PC-3 (cell line): ENCODE results near the gene LYPD1. TPM values are rescaled to one million over a fixed set of nuclear protein-coding genes. Genes with fewer than 3 reads are reported as not detected.

ENCODE experiments used
- ATAC-seq: fragments of 200-7000 bp; cut with Tn5 transposase; 2 replicates; pipeline ENCODE4 v1.9.1; 2020; ENCODE audit warnings: mild to moderate bottlenecking, moderate library complexity
- BruUV-seq: library from RNA; stranded (reverse); fragments of 400-500 nt; replicated peaks from 2 replicates; lab custom pipeline; 2021; lab: Mats Ljungman, UMichigan
- CTCF ChIA-PET: fragments of 300-600 bp; sonication (Branson Sonifier 250); formaldehyde crosslinking; loops from one replicate; lab custom pipeline; 2022; ENCODE audit warnings: antibody characterized with exemption; lab: Charles Lee
- POLR2A ChIA-PET: fragments of 300-600 bp; sonication (Branson Sonifier 250); formaldehyde crosslinking; loops from one replicate; lab custom pipeline; 2022; ENCODE audit warnings: antibody characterized with exemption; ENCODE audit not compliant: unreplicated experiment; lab: Charles Lee
- DNase-seq: peaks from one replicate; pipeline ENCODE4 v3.0.0-alpha.2; 2015
- H2AFZ ChIP-seq: fragments of 300-600 bp; sonication (generic); 2 replicates; pipeline ENCODE4 v1.6.0; 2016; ENCODE audit warnings: antibody characterized with exemption, low read length
- H3F3A ChIP-seq: fragments of 300-600 bp; sonication (generic); one replicate; pipeline ENCODE4 v1.6.0; 2017; ENCODE audit warnings: antibody characterized with exemption, low read length, control low read depth, mild to moderate bottlenecking; ENCODE audit not compliant: unreplicated experiment
- H3K27ac ChIP-seq: fragments of 300-600 bp; sonication (generic); 2 replicates; pipeline ENCODE4 v1.5.1; 2016; ENCODE audit warnings: mild to moderate bottlenecking, low read length
- H3K27me3 ChIP-seq: fragments of 300-600 bp; sonication (generic); 2 replicates; pipeline ENCODE4 v1.6.1; 2016; ENCODE audit warnings: low read length, mixed read lengths
- H3K36me3 ChIP-seq: fragments of 300-600 bp; sonication (generic); 2 replicates; pipeline ENCODE4 v1.6.1; 2016; ENCODE audit warnings: low read depth, mixed run types, low read length, mixed read lengths
- H3K4me1 ChIP-seq: fragments of 300-600 bp; sonication (generic); 2 replicates; pipeline ENCODE4 v1.5.1; 2016; ENCODE audit warnings: low read length; ENCODE audit not compliant: insufficient read depth
- H3K4me2 ChIP-seq: fragments of 300-600 bp; sonication (generic); 2 replicates; pipeline ENCODE4 v1.6.0; 2016; ENCODE audit warnings: low read length
- H3K4me3 ChIP-seq: fragments of 300-600 bp; sonication (generic); 2 replicates; pipeline ENCODE4 v1.5.1; 2016; ENCODE audit warnings: mild to moderate bottlenecking, low read length, mixed read lengths
- H3K79me2 ChIP-seq: fragments of 300-600 bp; sonication (generic); 2 replicates; pipeline ENCODE4 v1.6.1; 2017; ENCODE audit warnings: low read length, mixed read lengths
- H3K9ac ChIP-seq: fragments of 300-600 bp; sonication (generic); 2 replicates; pipeline ENCODE4 v1.6.0; 2016; ENCODE audit warnings: mild to moderate bottlenecking, low read length
- H3K9me2 ChIP-seq: fragments of 300-600 bp; sonication (generic); replicated peaks from 2 replicates; pipeline ENCODE4 v1.6.1; 2016; ENCODE audit warnings: mixed run types, low read length, mixed read lengths
- H3K9me3 ChIP-seq: fragments of 300-600 bp; sonication (generic); 2 replicates; pipeline ENCODE4 v1.6.1; 2016; ENCODE audit warnings: low read length, mixed read lengths
- H4K20me1 ChIP-seq: fragments of 300-600 bp; sonication (generic); 2 replicates; pipeline ENCODE4 v1.6.1; 2016; ENCODE audit warnings: low read length, mixed read lengths
- EZH2 ChIP-seq: fragments of 300-600 bp; sonication (generic); IDR thresholded peaks from one replicate; pipeline ENCODE4 v1.6.1; 2017; ENCODE audit warnings: antibody characterized with exemption, mild to moderate bottlenecking, low read length; ENCODE audit not compliant: unreplicated experiment
- EZH2phosphoT487 ChIP-seq: fragments of 300-600 bp; sonication (generic); IDR thresholded peaks from 2 replicates; pipeline ENCODE4 v1.6.1; 2018; ENCODE audit warnings: mild to moderate bottlenecking, antibody characterized with exemption, low read length, borderline replicate concordance
- intact Hi-C: fragments of 100-400 bp; cut with micrococcal nuclease; formaldehyde crosslinking; loops from 2 replicates; pipeline ENCODE4 v1.9.0; 2023
- total RNA-seq: library from RNA; depleted of rRNA; stranded (reverse); fragments of >200 nt; gene quantifications from 2 replicates; pipeline ENCODE4 v1.2.3, GENCODE V29; 2014
- TF ChIP-seq, protein P1 (sequence below): fragments of 300-600 bp; sonication (generic); conservative IDR thresholded peaks from 2 replicates; pipeline ENCODE4 v1.5.1; 2017; ENCODE audit warnings: antibody characterized with exemption, low read depth, mild to moderate bottlenecking, low read length

LYPD1 gene
- total RNA-seq, 1 experiment from 2014 or later: 18.7 TPM

DNA sequence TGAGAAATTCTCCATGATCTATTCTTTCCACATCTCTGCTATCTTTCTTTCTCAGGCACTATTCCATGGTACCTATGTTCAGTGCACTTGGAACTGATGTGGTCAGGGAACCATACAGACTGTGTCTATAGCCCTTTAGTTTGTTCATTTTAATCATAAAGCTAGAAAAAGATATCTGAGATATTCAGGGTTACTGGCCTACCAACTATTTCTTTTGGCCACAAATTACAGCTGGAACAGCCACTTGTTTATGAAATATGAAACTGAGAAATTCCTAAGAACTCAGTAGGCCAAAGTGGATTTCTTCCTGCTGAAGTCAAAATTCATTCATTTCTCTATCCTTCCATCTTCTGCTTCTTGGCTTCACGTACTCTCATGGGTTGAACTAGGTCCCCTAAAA, 22.8 kb upstream of the LYPD1 start:
- Histone ChIP-seq H3K27ac (no peak overlapping the region), H2AFZ (no peak overlapping the region), H3K27me3 (no peaks in the 10 kb centered on the region), H3K79me2 (no peaks in the 10 kb centered on the region), H3K9me2 (no peaks in the 10 kb centered on the region), H3K9me3 (no peaks in the 10 kb centered on the region), H3K4me2 (no peak overlapping the region), H3K36me3 (no peaks in the 10 kb centered on the region), H4K20me1 (no peaks in the 10 kb centered on the region), H3K4me3 (no peak overlapping the region), H3K4me1 (no peaks in the 10 kb centered on the region), H3K9ac (no peak overlapping the region), H3F3A (no peaks in the 10 kb centered on the region)
- intact Hi-C loops: no loop called here
- ATAC-seq: no peak
- no peak for TF ChIP-seq EZH2phosphoT487
- TF ChIP-seq, protein P1, sequence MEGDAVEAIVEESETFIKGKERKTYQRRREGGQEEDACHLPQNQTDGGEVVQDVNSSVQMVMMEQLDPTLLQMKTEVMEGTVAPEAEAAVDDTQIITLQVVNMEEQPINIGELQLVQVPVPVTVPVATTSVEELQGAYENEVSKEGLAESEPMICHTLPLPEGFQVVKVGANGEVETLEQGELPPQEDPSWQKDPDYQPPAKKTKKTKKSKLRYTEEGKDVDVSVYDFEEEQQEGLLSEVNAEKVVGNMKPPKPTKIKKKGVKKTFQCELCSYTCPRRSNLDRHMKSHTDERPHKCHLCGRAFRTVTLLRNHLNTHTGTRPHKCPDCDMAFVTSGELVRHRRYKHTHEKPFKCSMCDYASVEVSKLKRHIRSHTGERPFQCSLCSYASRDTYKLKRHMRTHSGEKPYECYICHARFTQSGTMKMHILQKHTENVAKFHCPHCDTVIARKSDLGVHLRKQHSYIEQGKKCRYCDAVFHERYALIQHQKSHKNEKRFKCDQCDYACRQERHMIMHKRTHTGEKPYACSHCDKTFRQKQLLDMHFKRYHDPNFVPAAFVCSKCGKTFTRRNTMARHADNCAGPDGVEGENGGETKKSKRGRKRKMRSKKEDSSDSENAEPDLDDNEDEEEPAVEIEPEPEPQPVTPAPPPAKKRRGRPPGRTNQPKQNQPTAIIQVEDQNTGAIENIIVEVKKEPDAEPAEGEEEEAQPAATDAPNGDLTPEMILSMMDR: no peak
- no peak for TF ChIP-seq EZH2
- no peak for DNase-seq
- ChIA-PET CTCF (no interaction called here), POLR2A (no interaction called here)
- no TSS peak for BruUV-seq

DNA sequence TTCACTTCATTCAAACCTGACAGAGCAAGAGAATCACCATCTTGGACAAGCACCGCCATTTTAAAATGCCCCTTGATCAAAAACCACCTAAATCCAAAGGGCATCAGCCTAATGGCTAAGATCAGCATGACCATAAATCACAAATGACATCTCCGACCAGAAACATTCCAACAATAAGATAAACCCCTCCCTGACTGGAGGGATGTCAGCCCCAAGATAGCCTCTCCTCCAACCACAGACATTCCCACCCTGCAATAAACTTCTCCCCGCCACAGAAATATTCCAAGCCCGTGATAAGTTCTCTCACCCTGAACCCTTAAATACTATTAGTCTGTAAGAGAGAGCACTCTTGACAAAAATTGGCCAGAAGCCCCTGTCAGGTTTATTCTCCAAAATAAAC, 21.6 kb upstream of the LYPD1 start:
- Histone ChIP-seq H3K9ac (no peak overlapping the region), H3K36me3 (no peaks in the 10 kb centered on the region), H3K4me2 (no peak overlapping the region), H3K27ac (no peak overlapping the region), H2AFZ (no peak overlapping the region), H3K4me3 (no peak overlapping the region), H3K9me2 (no peaks in the 10 kb centered on the region), H3F3A (no peaks in the 10 kb centered on the region), H3K9me3 (no peaks in the 10 kb centered on the region), H3K79me2 (no peaks in the 10 kb centered on the region), H4K20me1 (no peaks in the 10 kb centered on the region), H3K4me1 (no peaks in the 10 kb centered on the region), H3K27me3 (no peaks in the 10 kb centered on the region)
- BruUV-seq: no TSS peak
- ChIA-PET POLR2A (interaction anchor here (0.5 kb wide), 1 partner anchor 14 kb away, joined by 4 read pairs; no protein-coding TSS in a partner anchor), CTCF (no interaction called here)
- intact Hi-C loops: no loop called here
- DNase-seq (no peak), ATAC-seq (no peak)
- TF ChIP-seq EZH2phosphoT487 (no peak), EZH2 (no peak)
- TF ChIP-seq, protein P1: no peak

DNA sequence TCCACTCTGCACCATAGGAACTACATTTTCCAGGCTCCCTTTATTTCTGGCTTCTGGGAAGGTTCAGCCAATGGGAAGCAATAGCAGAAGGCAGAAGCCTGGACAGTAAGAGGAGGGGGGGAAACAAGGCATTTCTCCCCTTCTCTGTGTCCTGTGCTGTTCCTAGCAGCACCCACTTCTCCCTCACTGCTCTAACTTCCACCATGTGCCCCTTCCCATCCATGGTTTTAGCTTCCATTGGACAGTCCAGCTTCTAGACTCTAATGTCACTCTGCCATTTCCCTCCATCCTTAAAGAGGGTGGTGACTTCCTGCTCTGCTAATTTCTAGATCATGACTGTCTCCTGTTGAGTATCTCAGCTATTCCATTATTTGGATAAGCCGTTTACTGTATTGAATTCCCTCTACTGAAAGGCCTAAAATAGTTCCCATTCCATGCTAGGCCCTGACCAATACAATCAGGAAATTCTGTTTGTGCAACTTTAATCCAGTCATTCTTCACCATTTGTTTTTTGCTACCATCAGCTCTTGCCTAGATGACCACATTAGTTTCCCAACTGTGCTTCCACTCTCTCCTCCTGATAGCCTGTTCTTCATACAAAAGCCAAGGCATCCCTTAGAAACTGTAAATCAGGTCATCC, 20.8 kb upstream of the LYPD1 start:
- ChIA-PET CTCF (no interaction called here), POLR2A (no interaction called here)
- no peaks in the 10 kb centered on the region for H3K27me3 ChIP-seq
- intact Hi-C loops: no loop called here
- H3K27ac ChIP-seq: no peak overlapping the region
- TF ChIP-seq, protein P1: no peak
- TF ChIP-seq EZH2phosphoT487 (no peak), EZH2 (no peak)
- no peak overlapping the region for H3K9ac ChIP-seq
- no peaks in the 10 kb centered on the region for H3K4me1 ChIP-seq
- no peaks in the 10 kb centered on the region for H3K9me2 ChIP-seq
- no peaks in the 10 kb centered on the region for H3K9me3 ChIP-seq
- H2AFZ ChIP-seq: no peak overlapping the region
- no peak overlapping the region for H3K4me2 ChIP-seq
- H3K79me2 ChIP-seq: no peaks in the 10 kb centered on the region
- DNase-seq: no peak
- H4K20me1 ChIP-seq: no peaks in the 10 kb centered on the region
- no peak overlapping the region for H3K4me3 ChIP-seq
- H3K36me3 ChIP-seq: no peaks in the 10 kb centered on the region
- H3F3A ChIP-seq: no peaks in the 10 kb centered on the region
- ATAC-seq: no peak
- no TSS peak for BruUV-seq
